PFSK-1 (cell line): ENCODE data around the gene ATRIP.

Experiments
- POLR2AphosphoS5 ChIP-seq: IDR thresholded peaks from 2 replicates; pipeline ENCODE4 v1.6.1; 2012; ENCODE audit warnings: low read depth, mild to moderate bottlenecking, control low read depth, low read length, moderate library complexity
- SIN3A ChIP-seq: IDR thresholded peaks from 2 replicates; pipeline ENCODE4 v1.6.1; 2012; ENCODE audit warnings: mild to moderate bottlenecking, low read length, moderate library complexity, borderline replicate concordance; ENCODE audit not compliant: insufficient read depth
- TAF1 ChIP-seq: IDR thresholded peaks from 2 replicates; pipeline ENCODE4 v1.6.1; 2012; ENCODE audit warnings: low read length, control low read depth, borderline replicate concordance; ENCODE audit not compliant: insufficient read depth

- TF ChIP-seq POLR2AphosphoS5 (no peak), SIN3A (no peak), TAF1 (no peak)
These were observed 9.9 kb downstream of the ATRIP start for GRCh38 chr3:48456456-48456855.
